Measurements from ENCODE around the gene CTSW.
"Not testable (repeated sequence)": the region's sequence is repeated elsewhere in the genome, so short reads cannot be mapped to it uniquely, and the experiment has no call there.

GRCh38 chr11:65832231-65832630 lies 47.4 kb upstream of the CTSW start:
- not testable (repeated sequence) for TF ChIP-seq ELK4 (IDR thresholded peaks at IDR 0.05; ENCODE audit: borderline replicate concordance, low read depth, low read length); CTCF (tag by site-specific recombination; IDR thresholded peaks at IDR 0.05); ATF2 (tag by site-specific recombination; IDR thresholded peaks at IDR 0.05; ENCODE audit: low read depth)

Measured in HEK293 (cell line).